Esophagus squamous epithelium (tissue), 5 donors: ENCODE measurements around the gene KNOP1. TPM values are rescaled to one million over a fixed set of nuclear protein-coding genes. Genes with fewer than 3 reads are reported as not detected.

Experiments used
- DNase-seq: peaks from one replicate; lab custom pipeline; 2025; lab: John Stamatoyannopoulos, UW
- H3K27ac ChIP-seq, 4 donors: fragments of 200-600 bp; sonication (generic); one replicate each; pipeline ENCODE4 v1.5.1; 2016 to 2019; ENCODE audit warnings: mild to moderate bottlenecking in 1 of 4
- H3K27me3 ChIP-seq, 4 donors: fragments of 200-600 bp; sonication (generic); 1 replicate in 3 of 4; 2 replicates in 1 of 4; pipeline versions ENCODE4 v1.5.1 to v1.6.0; 2017 to 2021; ENCODE audit warnings: antibody characterized with exemption in 1 of 4
- H3K36me3 ChIP-seq, 3 donors: fragments of 200-600 bp; sonication (generic); one replicate each; pipeline ENCODE4 v1.5.1; 2016 to 2019
- H3K4me1 ChIP-seq, 3 donors: fragments of 200-600 bp; sonication (generic); one replicate each; pipeline ENCODE4 v1.5.1; 2017 to 2019
- H3K4me3 ChIP-seq, 4 donors: fragments of 200-600 bp; sonication (generic); 1 replicate in 3 of 4; 2 replicates in 1 of 4; pipeline ENCODE4 v1.5.1; 2016 to 2019; ENCODE audit warnings: mild to moderate bottlenecking in 2 of 4, moderate library complexity in 1 of 4
- H3K9me3 ChIP-seq, 3 donors: fragments of 200-600 bp; sonication (generic); one replicate each; pipeline ENCODE4 v1.5.1; 2016 to 2019
- CTCF ChIP-seq, 6 experiments: fragments of 450-650 bp in 4 of 6; fragments of 200-600 bp in 2 of 6; sonication (generic) in 2 of 6; IDR thresholded peaks; one replicate each; pipeline ENCODE4 v1.5.1; 2016 to 2019; ENCODE audit warnings: antibody characterized with exemption in 6 of 6, mild to moderate bottlenecking in 4 of 6, moderate library complexity in 4 of 6
- POLR2A ChIP-seq, 4 donors: fragments of 450-650 bp; IDR thresholded peaks; one replicate each; pipeline ENCODE4 v1.6.1; 2017; ENCODE audit warnings: antibody characterized with exemption in 4 of 4, mild to moderate bottlenecking in 4 of 4, moderate library complexity in 3 of 4
- WGBS, 2 donors: methylation state at CpG; one replicate each; pipeline ENCODE4 v1.1.5; 2018; 5-methylcytosine and 5-hydroxymethylcytosine counted together
- intact Hi-C: fragments of 100-400 bp; cut with DNase I; formaldehyde crosslinking; loops from one replicate; pipeline ENCODE4 v1.15.0; 2022
- total RNA-seq, 4 donors: library from RNA; depleted of rRNA; stranded (reverse); fragments of >200 nt; gene quantifications; one replicate each; pipeline ENCODE4 v1.1.0, GENCODE V29; 2016
- donor health status: DM: yes; HTN: yes; CAD: no.

KNOP1 gene
- total RNA-seq, 4 donors from 2014 or later, result 9.0 to 14.3 (median 11.7) TPM

GRCh38 chr16:19765860-19766553 lies 48.0 kb upstream of the KNOP1 start:
- Histone ChIP-seq H3K4me1 (peaks cover 0 to 7% (median 0%) of the 10 kb centered on the region in 3 donors), H3K27me3 (no peaks in the 10 kb centered on the region), H3K27ac (peak overlapping the region in 2 of 4 donors; percentile 7 to 10), H3K36me3 (no peaks in the 10 kb centered on the region), H3K9me3 (no peaks in the 10 kb centered on the region), H3K4me3 (no peak overlapping the region)
- DNase-seq, result no peak
- TF ChIP-seq POLR2A (IDR thresholded peaks at IDR 0.05) (no peak), CTCF (IDR thresholded peaks at IDR 0.05) (no peak)
- WGBS, 2 donors, result 68 to 73% methylated on average over 6 of the region's 6 CpGs
- intact Hi-C loops, result no loop called here

- no peak for TF ChIP-seq POLR2A (IDR thresholded peaks at IDR 0.05)
- TF ChIP-seq CTCF (IDR thresholded peaks at IDR 0.05), result no peak
- Histone ChIP-seq H3K27me3 (no peaks in the 10 kb centered on the region), H3K4me3 (no peak overlapping the region), H3K9me3 (no peaks in the 10 kb centered on the region), H3K27ac (no peak overlapping the region), H3K36me3 (no peaks in the 10 kb centered on the region), H3K4me1 (peaks cover 3 to 17% (median 13%) of the 10 kb centered on the region in 3 donors)
- no peak for DNase-seq
- intact Hi-C loops, result no loop called here
- 83 to 97% methylated on average over 5 to 6 of the region's 7 CpGs for WGBS, 2 donors
Observed at GRCh38 chr16:19760356-19761060, 42.5 kb upstream of the KNOP1 start.

- TF ChIP-seq POLR2A (IDR thresholded peaks at IDR 0.05) (no peak), CTCF (IDR thresholded peaks at IDR 0.05) (no peak)
- 21 to 35% methylated on average over 8 of the region's 8 CpGs for WGBS, 2 donors
- H3K27me3 ChIP-seq, result no peaks in the 10 kb centered on the region
- peak overlapping the region in 1 of 4 donors; percentile 40 for H3K4me3 ChIP-seq
- peaks cover 3 to 17% (median 13%) of the 10 kb centered on the region in 3 donors for H3K4me1 ChIP-seq
- H3K9me3 ChIP-seq, result no peaks in the 10 kb centered on the region
- peak overlapping the region in 3 of 4 donors; percentile 2 to 26 (median 21) for H3K27ac ChIP-seq
- no peaks in the 10 kb centered on the region for H3K36me3 ChIP-seq
- DNase-seq, result no peak
- intact Hi-C loops, result no loop called here
Observed at GRCh38 chr16:19757762-19758595, 40.0 kb upstream of the KNOP1 start.

GRCh38 chr16:19757026-19757425 lies 39.0 kb upstream of the KNOP1 start:
- no peaks in the 10 kb centered on the region for H3K27me3 ChIP-seq
- no peak overlapping the region for H3K4me3 ChIP-seq
- H3K4me1 ChIP-seq, result peaks cover 3 to 19% (median 13%) of the 10 kb centered on the region in 3 donors
- H3K36me3 ChIP-seq, result no peaks in the 10 kb centered on the region
- WGBS, 2 donors, result 83% methylated on average over 5 of the region's 5 CpGs
- no peak for DNase-seq
- no peaks in the 10 kb centered on the region for H3K9me3 ChIP-seq
- no peak for TF ChIP-seq POLR2A (IDR thresholded peaks at IDR 0.05)
- no peak for TF ChIP-seq CTCF (IDR thresholded peaks at IDR 0.05)
- H3K27ac ChIP-seq, result no peak overlapping the region
- intact Hi-C loops, result no loop called here
